HCT116 (cell line): ENCODE data around the gene SNX13.

Experiments
- ELF1 ChIP-seq: IDR thresholded peaks from 2 replicates; pipeline ENCODE4 v1.6.1; 2012; ENCODE audit warnings: low read depth, borderline replicate concordance
- EZH2 ChIP-seq: fragments of 200-600 bp; sonication (generic); IDR thresholded peaks from 2 replicates; pipeline ENCODE4 v1.6.1; 2017; ENCODE audit warnings: antibody characterized with exemption, mixed run types
- EZH2phosphoT487 ChIP-seq: fragments of 200-600 bp; IDR thresholded peaks from 2 replicates; pipeline ENCODE4 v1.6.1; 2018; ENCODE audit warnings: antibody characterized with exemption, borderline replicate concordance
- JUND ChIP-seq: IDR thresholded peaks from 2 replicates; pipeline ENCODE4 v1.6.1; 2012
- POLR2A ChIP-seq: IDR thresholded peaks from 2 replicates; pipeline ENCODE4 v1.7.0; 2011; ENCODE audit warnings: borderline replicate concordance; ENCODE audit not compliant: insufficient read depth, insufficient read length; ENCODE audit errors: extremely low read depth
- POLR2AphosphoS5 ChIP-seq: IDR thresholded peaks from 2 replicates; pipeline ENCODE4 v1.6.1; 2011; ENCODE audit warnings: mild to moderate bottlenecking, low read depth, low read length, moderate library complexity
- SIN3A ChIP-seq: IDR thresholded peaks from 2 replicates; pipeline ENCODE4 v1.6.1; 2012; ENCODE audit warnings: low read depth
- SP1 ChIP-seq: IDR thresholded peaks from 2 replicates; pipeline ENCODE4 v1.6.1; 2012; ENCODE audit warnings: low read depth
- YY1 ChIP-seq: IDR thresholded peaks from 2 replicates; pipeline ENCODE4 v1.6.1; 2011; ENCODE audit warnings: low read length, low read depth, moderate library complexity, mild to moderate bottlenecking; ENCODE audit not compliant: insufficient replicate concordance; ENCODE audit errors: extremely low read depth
- TF ChIP-seq, protein P1 (sequence below), 3 experiments: fragments of 200-600 bp in 1 of 3; sonication (generic) in 1 of 3; IDR thresholded peaks in 2 of 3; conservative IDR thresholded peaks in 1 of 3; 2 replicates each; pipeline ENCODE4 v1.5.1; 2012 to 2017; ENCODE audit warnings: low read depth in 2 of 3, low read length in 2 of 3, antibody characterized with exemption in 1 of 3, borderline replicate concordance in 1 of 3, control low read depth in 1 of 3, mild to moderate bottlenecking in 1 of 3, mixed read lengths in 1 of 3, mixed run types in 1 of 3, moderate library complexity in 1 of 3; ENCODE audit not compliant: insufficient read depth in 1 of 3

- no peak for TF ChIP-seq EZH2
- TF ChIP-seq POLR2A: no peak
- no peak for TF ChIP-seq EZH2phosphoT487
- TF ChIP-seq, protein P1, sequence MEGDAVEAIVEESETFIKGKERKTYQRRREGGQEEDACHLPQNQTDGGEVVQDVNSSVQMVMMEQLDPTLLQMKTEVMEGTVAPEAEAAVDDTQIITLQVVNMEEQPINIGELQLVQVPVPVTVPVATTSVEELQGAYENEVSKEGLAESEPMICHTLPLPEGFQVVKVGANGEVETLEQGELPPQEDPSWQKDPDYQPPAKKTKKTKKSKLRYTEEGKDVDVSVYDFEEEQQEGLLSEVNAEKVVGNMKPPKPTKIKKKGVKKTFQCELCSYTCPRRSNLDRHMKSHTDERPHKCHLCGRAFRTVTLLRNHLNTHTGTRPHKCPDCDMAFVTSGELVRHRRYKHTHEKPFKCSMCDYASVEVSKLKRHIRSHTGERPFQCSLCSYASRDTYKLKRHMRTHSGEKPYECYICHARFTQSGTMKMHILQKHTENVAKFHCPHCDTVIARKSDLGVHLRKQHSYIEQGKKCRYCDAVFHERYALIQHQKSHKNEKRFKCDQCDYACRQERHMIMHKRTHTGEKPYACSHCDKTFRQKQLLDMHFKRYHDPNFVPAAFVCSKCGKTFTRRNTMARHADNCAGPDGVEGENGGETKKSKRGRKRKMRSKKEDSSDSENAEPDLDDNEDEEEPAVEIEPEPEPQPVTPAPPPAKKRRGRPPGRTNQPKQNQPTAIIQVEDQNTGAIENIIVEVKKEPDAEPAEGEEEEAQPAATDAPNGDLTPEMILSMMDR (IDR thresholded peaks at IDR 0.05 in 2 of 3, conservative IDR thresholded peaks at IDR 0.05 in 1 of 3; ENCODE audit: borderline replicate concordance in 1 of 3, insufficient read depth in 1 of 3, low read depth in 2 of 3, low read length in 2 of 3): no peak
- TF ChIP-seq POLR2AphosphoS5: no peak
- no peak for TF ChIP-seq SP1
- no peak for TF ChIP-seq ELF1
- no peak for TF ChIP-seq SIN3A
- TF ChIP-seq YY1: no peak
- no peak for TF ChIP-seq JUND
Measured at GRCh38 chr7:17815318-17815717, 125.0 kb downstream of the SNX13 start.
